C4-2B (cell line): ENCODE data around the gene ZNF423.

Experiments used
- H3K27ac ChIP-seq: fragments of 450-650 bp; 2 replicates; pipeline ENCODE4 v1.5.1; 2017
- ZFX ChIP-seq: fragments of 450-650 bp; IDR thresholded peaks from 2 replicates; pipeline ENCODE4 v1.6.1; 2017
- TF ChIP-seq, protein P1 (sequence below): fragments of 450-650 bp; conservative IDR thresholded peaks from 2 replicates; pipeline ENCODE4 v1.5.1; 2017; ENCODE audit warnings: mild to moderate bottlenecking

ZNF423 gene

GRCh38 chr16:49504626-49505025 lies 351.3 kb downstream of the ZNF423 start:
- TF ChIP-seq, protein P1, sequence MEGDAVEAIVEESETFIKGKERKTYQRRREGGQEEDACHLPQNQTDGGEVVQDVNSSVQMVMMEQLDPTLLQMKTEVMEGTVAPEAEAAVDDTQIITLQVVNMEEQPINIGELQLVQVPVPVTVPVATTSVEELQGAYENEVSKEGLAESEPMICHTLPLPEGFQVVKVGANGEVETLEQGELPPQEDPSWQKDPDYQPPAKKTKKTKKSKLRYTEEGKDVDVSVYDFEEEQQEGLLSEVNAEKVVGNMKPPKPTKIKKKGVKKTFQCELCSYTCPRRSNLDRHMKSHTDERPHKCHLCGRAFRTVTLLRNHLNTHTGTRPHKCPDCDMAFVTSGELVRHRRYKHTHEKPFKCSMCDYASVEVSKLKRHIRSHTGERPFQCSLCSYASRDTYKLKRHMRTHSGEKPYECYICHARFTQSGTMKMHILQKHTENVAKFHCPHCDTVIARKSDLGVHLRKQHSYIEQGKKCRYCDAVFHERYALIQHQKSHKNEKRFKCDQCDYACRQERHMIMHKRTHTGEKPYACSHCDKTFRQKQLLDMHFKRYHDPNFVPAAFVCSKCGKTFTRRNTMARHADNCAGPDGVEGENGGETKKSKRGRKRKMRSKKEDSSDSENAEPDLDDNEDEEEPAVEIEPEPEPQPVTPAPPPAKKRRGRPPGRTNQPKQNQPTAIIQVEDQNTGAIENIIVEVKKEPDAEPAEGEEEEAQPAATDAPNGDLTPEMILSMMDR = no peak
- no peak for TF ChIP-seq ZFX
- H3K27ac ChIP-seq = no peak overlapping the region

GRCh38 chr16:49504023-49504364 lies 351.9 kb downstream of the ZNF423 start:
- H3K27ac ChIP-seq = no peak overlapping the region
- no peak for TF ChIP-seq ZFX
- TF ChIP-seq, protein P1 = no peak

GRCh38 chr16:49503256-49504022 lies 352.5 kb downstream of the ZNF423 start:
- no peak for TF ChIP-seq ZFX
- TF ChIP-seq, protein P1 = no peak
- H3K27ac ChIP-seq = no peak overlapping the region

GRCh38 chr16:49502136-49502881 lies 353.6 kb downstream of the ZNF423 start:
- TF ChIP-seq, protein P1 = no peak
- TF ChIP-seq ZFX = no peak
- H3K27ac ChIP-seq = no peak overlapping the region

GRCh38 chr16:49499869-49500610 lies 355.9 kb downstream of the ZNF423 start:
- no peak overlapping the region for H3K27ac ChIP-seq
- TF ChIP-seq, protein P1 = no peak
- no peak for TF ChIP-seq ZFX

GRCh38 chr16:49499414-49499785 lies 356.5 kb downstream of the ZNF423 start:
- TF ChIP-seq, protein P1 = no peak
- no peak for TF ChIP-seq ZFX
- no peak overlapping the region for H3K27ac ChIP-seq
